Mammary epithelial cell (primary cell): ENCODE results near the gene TSEN15.

ENCODE experiments used
- EZH2 ChIP-seq: IDR thresholded peaks from 2 replicates; pipeline ENCODE4 v1.6.1; 2012; ENCODE audit warnings: low read length, inconsistent platforms, borderline replicate concordance
- TF ChIP-seq, protein P1 (sequence below), 2 donors: IDR thresholded peaks in 1 of 2; conservative IDR thresholded peaks in 1 of 2; 2 replicates each; pipeline ENCODE4 v1.5.1; 2011 to 2012; ENCODE audit warnings: inconsistent platforms in 2 of 2, low read length in 2 of 2, mild to moderate bottlenecking in 2 of 2, control low read depth in 1 of 2, low read depth in 1 of 2; ENCODE audit not compliant: insufficient read depth in 1 of 2; ENCODE audit errors: extremely low read depth in 1 of 2

GRCh38 chr1:184085667-184086066 lies 34.1 kb downstream of the TSEN15 start:
- TF ChIP-seq, protein P1, sequence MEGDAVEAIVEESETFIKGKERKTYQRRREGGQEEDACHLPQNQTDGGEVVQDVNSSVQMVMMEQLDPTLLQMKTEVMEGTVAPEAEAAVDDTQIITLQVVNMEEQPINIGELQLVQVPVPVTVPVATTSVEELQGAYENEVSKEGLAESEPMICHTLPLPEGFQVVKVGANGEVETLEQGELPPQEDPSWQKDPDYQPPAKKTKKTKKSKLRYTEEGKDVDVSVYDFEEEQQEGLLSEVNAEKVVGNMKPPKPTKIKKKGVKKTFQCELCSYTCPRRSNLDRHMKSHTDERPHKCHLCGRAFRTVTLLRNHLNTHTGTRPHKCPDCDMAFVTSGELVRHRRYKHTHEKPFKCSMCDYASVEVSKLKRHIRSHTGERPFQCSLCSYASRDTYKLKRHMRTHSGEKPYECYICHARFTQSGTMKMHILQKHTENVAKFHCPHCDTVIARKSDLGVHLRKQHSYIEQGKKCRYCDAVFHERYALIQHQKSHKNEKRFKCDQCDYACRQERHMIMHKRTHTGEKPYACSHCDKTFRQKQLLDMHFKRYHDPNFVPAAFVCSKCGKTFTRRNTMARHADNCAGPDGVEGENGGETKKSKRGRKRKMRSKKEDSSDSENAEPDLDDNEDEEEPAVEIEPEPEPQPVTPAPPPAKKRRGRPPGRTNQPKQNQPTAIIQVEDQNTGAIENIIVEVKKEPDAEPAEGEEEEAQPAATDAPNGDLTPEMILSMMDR (conservative IDR thresholded peaks at IDR 0.05 in 1 of 2, IDR thresholded peaks at IDR 0.05 in 1 of 2; ENCODE audit: extremely low read depth in 1 of 2, insufficient read depth in 1 of 2, low read depth in 1 of 2, low read length in 2 of 2): no peak
- TF ChIP-seq EZH2: no peak
